Stimulated activated CD8-positive, alpha-beta memory T cell treated with anti-CD3 and anti-CD28 coated beads, Interleukin-12 subunit alpha, Interleukin-12 subunit beta, amount 100 ng/mL, for 4 hours (primary cell): Measurements from ENCODE around the gene ZFP36L1.
"Not testable (repeated sequence)": the region's sequence is repeated elsewhere in the genome, so short reads cannot be mapped to it uniquely, and the experiment has no call there.

ENCODE experiments used
- DNase-seq: peaks from one replicate; pipeline ENCODE4 v3.0.0-alpha.2; 2020; ENCODE audit warnings: low read depth

Gene ZFP36L1

GRCh38 chr14:68784226-68784910 lies 8.5 kb downstream of the ZFP36L1 start:
- DNase-seq = no peak

DNA sequence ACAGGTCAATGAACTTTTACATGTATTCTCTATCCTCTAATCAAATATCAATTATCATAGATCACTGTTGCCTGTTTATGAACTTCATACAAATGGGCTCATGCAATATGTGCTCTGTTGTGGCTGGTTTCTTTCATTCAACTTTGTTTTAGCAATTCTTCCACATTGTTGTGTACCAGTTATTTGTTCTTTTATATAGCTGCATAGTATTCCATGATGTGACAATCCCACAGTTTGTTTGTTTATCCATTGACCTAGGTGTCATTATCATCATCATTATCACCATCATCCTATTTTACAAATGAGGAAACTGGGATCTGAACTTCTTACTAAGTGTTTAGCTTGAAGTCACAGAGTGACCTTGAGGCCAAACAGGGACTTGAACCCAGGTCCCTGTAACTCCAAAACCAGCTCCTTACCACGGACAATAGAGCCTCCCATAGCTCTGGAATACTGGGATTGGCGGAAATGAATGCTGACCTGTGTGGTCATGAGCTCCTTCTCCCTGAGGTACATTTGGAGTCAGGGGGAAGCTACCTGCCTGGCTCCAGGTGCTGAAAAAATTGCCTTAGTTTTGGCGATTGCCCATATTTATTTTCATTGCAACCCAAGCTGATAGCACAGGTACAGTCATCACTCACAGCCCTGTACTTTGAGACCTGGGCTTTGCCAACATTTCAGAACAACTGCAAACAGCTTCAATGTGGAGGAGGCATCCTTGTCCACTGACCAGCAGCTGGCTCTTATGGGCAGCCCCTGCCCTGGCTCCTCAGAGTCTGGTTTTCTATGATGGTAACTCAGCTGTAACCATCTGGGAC lies 9.2 kb downstream of the ZFP36L1 start:
- DNase-seq = no peak

DNA sequence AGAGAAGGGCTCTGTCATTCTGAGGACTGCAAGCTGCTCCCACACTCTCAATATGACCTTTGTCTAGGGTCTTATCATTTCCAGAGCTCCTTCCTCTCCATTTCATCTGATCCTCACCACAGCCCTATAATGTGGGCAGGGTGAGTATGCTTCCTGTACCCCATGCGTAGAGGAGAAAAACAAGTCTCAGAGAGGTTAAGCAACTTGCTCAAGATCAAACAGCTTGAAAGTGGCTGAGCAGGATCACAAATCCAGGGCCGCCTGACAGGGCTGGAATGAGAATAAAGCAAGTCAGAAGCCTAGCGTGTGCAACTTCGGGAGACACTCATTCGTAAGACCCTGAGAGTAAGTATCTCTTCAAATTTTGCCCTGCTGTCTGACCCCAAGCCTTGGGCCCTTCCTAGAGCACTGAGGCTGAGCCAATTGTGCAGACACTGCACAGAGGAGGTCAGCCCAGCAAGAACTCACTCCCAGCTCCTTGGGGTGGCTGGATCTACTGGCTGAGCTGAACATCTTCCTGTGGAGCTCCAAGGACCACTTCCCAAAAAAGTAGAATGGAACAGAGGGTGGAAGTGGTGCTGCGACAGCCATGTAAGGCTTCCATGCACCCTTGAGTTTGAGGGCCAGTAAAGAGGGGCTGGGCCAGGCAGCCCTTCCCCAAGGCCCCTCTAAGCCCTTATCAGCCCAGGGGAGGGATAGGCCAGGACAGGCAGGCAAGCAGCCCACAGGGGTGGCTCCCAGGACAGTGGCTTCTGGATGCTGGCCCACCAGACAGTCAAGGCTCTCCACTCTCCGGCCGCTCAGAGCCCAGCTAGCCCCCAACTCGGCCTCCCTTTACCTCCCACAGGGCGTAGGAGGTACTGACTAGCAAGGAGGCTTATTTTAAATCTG lies 10.5 kb downstream of the ZFP36L1 start:
- DNase-seq = no peak

DNA sequence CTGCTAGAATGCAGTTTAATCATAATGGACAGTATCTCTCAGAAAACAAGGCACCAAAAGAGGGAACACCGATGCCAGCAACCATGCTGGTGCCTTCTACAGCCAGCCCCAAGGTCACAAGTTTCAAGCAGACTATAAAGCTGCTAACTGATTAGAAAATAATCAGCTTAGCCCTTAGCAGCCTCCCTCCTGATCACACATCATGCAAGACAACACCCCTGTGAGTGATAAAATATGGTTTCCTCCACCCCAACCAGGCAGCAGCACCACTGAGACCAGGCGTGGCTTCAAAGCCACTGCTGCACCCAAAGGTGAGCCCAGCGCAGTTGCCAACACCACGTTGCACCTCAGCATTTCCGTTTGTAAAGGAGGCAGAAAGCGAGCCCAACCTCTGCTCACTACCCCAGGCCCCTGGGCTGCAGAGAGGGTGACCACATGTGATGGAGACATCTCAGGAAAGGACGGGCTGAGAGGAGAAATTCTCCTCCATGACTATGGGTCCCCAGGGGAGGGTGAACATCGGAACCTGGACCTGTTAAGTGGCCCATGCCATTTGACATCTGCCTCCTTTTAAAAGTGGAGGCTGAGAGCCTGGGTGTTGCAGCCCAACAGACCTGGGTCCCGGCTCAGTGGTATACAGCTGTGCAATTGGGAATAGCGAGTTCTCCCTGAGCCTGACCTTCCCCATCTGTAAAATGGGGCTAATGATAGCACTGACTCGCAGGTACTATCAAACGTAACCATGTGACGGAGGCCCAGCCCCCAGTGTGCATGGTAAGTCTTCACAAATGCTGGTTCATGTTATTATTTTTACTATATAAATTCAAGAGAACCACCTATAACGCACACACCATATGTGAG lies 11.5 kb downstream of the ZFP36L1 start:
- DNase-seq = no peak

DNA sequence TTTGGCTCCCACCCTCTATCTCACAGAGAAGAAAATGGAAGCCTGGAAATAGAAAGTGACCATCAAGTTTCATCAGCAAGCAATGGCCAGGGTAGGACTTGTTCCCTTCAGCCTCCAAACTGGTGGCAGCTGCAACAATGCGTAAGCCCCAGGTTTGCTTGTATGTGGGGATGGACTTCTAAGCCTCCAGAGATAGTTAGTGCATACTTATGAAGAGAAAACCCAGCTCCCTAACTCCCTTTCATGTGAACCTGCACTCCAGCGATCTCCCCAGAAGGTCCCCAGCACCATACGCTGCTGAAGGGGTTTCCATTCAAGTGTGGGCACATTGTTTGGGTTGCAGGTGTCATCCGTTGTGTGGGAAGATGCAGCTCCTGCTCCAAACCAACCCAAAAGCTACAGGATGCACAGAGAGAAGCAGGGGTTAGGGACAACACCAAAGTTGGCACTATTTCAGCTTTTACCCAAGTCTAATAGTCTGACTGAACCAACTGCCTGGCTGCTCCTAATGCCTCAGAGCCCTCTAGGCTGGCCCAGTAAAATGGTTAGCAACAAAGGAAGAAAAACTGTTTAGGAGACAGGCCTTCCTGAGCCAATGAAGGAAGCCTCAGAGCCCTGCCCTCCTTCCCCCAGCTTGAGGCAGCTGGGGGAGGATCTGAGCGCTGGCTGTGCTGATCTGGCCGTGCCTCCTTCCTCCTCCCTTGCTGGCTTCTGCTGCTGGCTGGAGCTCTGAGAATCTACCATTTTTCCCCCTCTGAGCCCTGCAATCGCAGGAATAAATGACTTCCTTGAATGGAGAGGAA lies 12.3 kb downstream of the ZFP36L1 start:
- no peak for DNase-seq

- DNase-seq = no peak
Measured at GRCh38 chr14:68779761-68780323, 13.0 kb downstream of the ZFP36L1 start.

GRCh38 chr14:68777644-68778043 lies 15.2 kb downstream of the ZFP36L1 start:
- no peak for DNase-seq

DNA sequence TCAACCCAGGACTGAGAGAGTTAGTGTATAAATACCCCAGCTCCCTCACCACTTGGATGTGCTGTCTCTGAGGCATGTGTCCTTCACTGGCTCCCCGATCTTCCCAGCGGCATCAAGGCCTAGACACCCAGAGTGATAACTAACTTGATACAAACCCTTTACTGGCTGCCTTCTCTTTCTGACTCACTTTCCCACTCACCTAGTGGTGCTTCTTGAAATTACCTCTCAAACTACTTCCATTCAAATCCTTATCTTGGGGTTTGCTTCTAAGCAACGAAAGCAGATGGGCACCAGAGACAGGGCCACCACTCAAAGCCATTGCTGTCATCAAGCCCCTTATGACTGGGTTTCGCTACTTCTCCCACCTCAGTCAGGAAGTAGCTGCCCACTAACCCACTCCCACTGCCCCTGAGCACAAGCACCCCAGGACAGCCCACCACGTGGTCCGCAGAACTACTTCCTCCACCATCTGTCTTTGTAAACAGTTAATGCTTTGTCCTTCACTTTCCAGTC lies 17.2 kb downstream of the ZFP36L1 start:
- no peak for DNase-seq

GRCh38 chr14:68774771-68775613 lies 17.9 kb downstream of the ZFP36L1 start:
- DNase-seq = no peak

GRCh38 chr14:68772761-68773381 lies 20.0 kb downstream of the ZFP36L1 start:
- no peak for DNase-seq

DNA sequence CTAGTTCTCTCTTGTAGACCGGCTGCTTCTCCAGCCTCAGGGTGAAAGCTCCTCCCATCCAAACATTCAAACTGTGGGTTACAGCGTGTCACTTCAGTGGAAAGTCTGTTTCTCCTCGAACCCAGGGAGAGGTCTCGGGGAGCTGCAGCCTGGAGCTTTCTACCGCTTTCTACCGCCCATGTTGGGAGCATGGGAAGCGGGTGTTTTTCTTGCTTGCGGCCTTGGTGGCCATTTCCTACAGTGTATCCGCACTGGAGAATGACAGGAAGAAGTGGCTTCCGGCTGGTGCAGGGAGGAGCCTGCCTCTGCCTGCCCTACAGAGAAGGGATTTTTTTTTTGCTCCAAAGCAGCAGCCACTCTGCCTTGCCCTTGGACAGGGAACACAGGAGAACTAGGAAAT lies 21.2 kb downstream of the ZFP36L1 start:
- DNase-seq = no peak

GRCh38 chr14:68770553-68771286 lies 22.1 kb downstream of the ZFP36L1 start:
- no peak for DNase-seq

DNA sequence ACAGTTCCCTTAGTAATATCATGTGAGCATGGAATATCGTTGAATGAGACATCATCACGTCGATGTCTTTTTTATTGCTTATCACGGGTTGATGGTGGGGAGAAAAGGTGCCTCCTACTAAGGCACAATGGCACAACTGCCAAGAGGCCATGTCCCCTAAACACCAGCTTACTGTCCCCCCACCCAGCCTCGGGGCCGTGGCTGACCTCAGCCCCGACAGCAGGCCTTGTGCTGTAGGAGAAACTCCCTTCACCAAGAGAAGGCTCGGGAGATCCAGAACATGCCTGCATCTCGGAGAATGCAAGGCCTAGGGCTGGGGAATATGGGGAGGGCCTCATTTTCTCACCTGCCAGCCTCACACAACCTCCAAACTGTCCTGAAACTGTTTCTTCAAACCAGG lies 22.8 kb downstream of the ZFP36L1 start:
- no peak for DNase-seq

DNA sequence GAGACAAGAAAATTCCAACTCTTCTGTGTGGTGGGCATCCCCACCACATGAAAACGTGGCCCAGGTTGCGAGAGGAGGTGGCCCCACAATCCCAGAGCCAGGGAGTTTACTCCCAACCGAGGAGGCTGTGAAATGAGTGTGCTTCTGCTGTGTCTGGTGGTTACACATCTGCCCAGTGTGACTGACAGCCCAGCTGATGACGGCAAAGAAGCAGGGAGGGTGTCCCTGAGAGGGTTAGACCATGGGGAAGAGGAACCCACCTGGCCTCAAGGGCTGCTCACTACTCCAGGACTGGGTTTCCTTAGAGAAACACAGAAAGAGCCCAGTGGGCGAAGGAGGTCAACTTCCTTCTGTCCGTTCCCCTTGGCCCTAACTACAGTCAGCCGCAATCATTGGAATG lies 24.6 kb downstream of the ZFP36L1 start:
- DNase-seq = no peak

DNA sequence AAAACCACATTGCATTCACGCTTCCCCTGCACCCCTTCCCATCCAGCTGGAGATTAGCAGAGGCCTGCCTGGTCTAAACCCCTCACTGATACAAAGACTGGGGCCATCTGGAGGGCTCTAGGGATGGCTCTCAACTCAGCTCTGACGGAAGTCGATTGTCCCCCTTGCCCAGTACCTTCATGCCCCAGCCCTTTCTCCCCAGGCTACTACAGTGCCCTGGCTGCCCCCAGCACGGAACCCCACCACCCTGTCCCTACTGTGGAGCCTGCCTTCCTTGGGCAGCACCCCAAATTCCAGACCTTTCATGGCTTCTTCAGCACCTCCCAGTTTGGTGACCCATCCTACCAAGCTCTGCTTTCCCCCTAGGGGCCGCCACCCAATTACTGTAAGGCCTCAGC lies 25.6 kb downstream of the ZFP36L1 start:
- DNase-seq = no peak

- DNase-seq = no peak
Measured at GRCh38 chr14:68766299-68767247, 26.3 kb downstream of the ZFP36L1 start.

DNA sequence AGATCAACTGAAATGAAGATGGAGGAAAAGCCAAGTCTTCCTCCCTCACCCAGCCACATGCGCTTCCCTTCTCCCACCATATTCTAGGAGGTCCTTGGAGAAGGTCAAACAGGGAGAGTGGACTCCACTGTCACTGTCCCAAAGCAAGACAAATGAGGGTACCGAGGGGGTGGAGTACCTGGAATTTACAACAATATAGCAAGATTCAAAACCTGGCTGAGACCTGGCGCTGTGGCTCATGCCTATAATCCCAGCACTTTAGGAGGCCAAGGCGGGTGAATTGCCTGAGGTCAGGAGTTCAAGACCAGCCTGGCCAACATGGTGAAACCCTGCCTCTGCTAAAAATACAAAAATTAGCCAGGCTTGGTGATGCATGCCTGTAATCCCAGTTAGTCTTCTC lies 29.0 kb downstream of the ZFP36L1 start:
- not testable (repeated sequence) for DNase-seq
